ENCODE results near the gene CTNNBL1. TPM values are rescaled to one million over a fixed set of nuclear protein-coding genes. Genes with fewer than 3 reads are reported as not detected.

CTNNBL1 gene
- total RNA-seq, 1 experiment from 2014 or later, result 64.4 TPM

DNA sequence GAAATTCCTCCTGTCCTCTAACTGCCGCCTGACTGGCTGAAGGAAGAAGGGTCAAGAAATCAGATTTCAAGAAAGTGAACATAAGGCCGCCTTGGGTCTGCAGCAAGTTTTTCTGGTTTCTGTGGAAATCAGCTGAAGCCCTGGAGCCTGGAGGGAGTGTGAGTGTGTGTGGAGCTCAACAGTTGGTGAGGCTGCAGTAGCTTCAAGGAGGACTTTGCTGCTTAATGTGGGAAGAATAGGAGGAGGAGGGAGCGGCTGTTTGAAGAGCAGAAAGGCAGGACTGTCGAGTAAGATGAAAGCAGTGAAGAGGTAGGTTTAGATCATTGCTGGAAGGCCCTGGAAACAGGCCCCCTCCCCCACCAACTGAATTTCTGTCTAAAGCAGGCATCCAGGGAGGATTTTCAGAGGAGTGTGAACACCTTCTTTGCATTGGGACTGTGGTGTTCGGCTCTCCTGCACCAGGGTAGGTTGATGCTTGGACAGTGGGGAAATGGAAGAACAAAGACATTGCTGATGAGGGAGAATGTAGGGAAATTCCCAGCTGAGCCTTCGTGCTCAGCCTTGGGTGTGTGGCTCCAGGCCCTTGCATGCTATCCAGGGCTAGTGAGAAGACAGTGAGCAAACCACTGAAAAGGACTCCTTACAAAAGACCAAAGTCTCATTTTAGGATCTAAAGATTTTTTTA is 129.6 kb downstream of the CTNNBL1 start (continued):
- TF ChIP-seq CREM (CRISPR knock-in tag; IDR thresholded peaks at IDR 0.05), result no peak
- TF ChIP-seq, protein P1, sequence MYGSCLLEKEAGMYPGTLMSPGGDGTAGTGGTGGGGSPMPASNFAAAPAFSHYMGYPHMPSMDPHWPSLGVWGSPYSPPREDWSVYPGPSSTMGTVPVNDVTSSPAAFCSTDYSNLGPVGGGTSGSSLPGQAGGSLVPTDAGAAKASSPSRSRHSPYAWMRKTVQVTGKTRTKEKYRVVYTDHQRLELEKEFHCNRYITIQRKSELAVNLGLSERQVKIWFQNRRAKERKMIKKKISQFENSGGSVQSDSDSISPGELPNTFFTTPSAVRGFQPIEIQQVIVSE (CRISPR knock-in tag; IDR thresholded peaks at IDR 0.05; ENCODE audit: borderline replicate concordance), result no peak
- no peak for TF ChIP-seq ZNF416 (CRISPR knock-in tag; IDR thresholded peaks at IDR 0.05)
- TF ChIP-seq, protein P2, sequence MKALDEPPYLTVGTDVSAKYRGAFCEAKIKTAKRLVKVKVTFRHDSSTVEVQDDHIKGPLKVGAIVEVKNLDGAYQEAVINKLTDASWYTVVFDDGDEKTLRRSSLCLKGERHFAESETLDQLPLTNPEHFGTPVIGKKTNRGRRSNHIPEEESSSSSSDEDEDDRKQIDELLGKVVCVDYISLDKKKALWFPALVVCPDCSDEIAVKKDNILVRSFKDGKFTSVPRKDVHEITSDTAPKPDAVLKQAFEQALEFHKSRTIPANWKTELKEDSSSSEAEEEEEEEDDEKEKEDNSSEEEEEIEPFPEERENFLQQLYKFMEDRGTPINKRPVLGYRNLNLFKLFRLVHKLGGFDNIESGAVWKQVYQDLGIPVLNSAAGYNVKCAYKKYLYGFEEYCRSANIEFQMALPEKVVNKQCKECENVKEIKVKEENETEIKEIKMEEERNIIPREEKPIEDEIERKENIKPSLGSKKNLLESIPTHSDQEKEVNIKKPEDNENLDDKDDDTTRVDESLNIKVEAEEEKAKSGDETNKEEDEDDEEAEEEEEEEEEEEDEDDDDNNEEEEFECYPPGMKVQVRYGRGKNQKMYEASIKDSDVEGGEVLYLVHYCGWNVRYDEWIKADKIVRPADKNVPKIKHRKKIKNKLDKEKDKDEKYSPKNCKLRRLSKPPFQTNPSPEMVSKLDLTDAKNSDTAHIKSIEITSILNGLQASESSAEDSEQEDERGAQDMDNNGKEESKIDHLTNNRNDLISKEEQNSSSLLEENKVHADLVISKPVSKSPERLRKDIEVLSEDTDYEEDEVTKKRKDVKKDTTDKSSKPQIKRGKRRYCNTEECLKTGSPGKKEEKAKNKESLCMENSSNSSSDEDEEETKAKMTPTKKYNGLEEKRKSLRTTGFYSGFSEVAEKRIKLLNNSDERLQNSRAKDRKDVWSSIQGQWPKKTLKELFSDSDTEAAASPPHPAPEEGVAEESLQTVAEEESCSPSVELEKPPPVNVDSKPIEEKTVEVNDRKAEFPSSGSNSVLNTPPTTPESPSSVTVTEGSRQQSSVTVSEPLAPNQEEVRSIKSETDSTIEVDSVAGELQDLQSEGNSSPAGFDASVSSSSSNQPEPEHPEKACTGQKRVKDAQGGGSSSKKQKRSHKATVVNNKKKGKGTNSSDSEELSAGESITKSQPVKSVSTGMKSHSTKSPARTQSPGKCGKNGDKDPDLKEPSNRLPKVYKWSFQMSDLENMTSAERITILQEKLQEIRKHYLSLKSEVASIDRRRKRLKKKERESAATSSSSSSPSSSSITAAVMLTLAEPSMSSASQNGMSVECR (CRISPR knock-in tag; IDR thresholded peaks at IDR 0.05; ENCODE audit: borderline replicate concordance), result no peak
- TF ChIP-seq, protein P3, sequence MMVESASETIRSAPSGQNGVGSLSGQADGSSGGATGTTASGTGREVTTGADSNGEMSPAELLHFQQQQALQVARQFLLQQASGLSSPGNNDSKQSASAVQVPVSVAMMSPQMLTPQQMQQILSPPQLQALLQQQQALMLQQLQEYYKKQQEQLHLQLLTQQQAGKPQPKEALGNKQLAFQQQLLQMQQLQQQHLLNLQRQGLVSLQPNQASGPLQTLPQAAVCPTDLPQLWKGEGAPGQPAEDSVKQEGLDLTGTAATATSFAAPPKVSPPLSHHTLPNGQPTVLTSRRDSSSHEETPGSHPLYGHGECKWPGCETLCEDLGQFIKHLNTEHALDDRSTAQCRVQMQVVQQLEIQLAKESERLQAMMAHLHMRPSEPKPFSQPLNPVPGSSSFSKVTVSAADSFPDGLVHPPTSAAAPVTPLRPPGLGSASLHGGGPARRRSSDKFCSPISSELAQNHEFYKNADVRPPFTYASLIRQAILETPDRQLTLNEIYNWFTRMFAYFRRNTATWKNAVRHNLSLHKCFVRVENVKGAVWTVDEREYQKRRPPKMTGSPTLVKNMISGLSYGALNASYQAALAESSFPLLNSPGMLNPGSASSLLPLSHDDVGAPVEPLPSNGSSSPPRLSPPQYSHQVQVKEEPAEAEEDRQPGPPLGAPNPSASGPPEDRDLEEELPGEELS (CRISPR knock-in tag; IDR thresholded peaks at IDR 0.05), result no peak
- TF ChIP-seq, protein P4, sequence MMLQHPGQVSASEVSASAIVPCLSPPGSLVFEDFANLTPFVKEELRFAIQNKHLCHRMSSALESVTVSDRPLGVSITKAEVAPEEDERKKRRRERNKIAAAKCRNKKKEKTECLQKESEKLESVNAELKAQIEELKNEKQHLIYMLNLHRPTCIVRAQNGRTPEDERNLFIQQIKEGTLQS (CRISPR knock-in tag; conservative IDR thresholded peaks at IDR 0.05), result no peak
- TF ChIP-seq RORB (CRISPR knock-in tag; IDR thresholded peaks at IDR 0.05), result no peak
- no peak for TF ChIP-seq ZNF396 (CRISPR knock-in tag; IDR thresholded peaks at IDR 0.05; ENCODE audit: borderline replicate concordance)
- TF ChIP-seq ZNF317 (CRISPR knock-in tag; IDR thresholded peaks at IDR 0.05; ENCODE audit: borderline replicate concordance, low read depth), result no peak
- TF ChIP-seq, protein P5, sequence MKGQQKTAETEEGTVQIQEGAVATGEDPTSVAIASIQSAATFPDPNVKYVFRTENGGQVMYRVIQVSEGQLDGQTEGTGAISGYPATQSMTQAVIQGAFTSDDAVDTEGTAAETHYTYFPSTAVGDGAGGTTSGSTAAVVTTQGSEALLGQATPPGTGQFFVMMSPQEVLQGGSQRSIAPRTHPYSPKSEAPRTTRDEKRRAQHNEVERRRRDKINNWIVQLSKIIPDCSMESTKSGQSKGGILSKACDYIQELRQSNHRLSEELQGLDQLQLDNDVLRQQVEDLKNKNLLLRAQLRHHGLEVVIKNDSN (CRISPR knock-in tag; IDR thresholded peaks at IDR 0.05), result no peak
- no peak for TF ChIP-seq EMX1 (CRISPR knock-in tag; IDR thresholded peaks at IDR 0.05)
- TF ChIP-seq, protein P6, sequence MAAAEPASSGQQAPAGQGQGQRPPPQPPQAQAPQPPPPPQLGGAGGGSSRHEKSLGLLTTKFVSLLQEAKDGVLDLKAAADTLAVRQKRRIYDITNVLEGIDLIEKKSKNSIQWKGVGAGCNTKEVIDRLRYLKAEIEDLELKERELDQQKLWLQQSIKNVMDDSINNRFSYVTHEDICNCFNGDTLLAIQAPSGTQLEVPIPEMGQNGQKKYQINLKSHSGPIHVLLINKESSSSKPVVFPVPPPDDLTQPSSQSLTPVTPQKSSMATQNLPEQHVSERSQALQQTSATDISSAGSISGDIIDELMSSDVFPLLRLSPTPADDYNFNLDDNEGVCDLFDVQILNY (CRISPR knock-in tag; IDR thresholded peaks at IDR 0.05), result no peak

DNA sequence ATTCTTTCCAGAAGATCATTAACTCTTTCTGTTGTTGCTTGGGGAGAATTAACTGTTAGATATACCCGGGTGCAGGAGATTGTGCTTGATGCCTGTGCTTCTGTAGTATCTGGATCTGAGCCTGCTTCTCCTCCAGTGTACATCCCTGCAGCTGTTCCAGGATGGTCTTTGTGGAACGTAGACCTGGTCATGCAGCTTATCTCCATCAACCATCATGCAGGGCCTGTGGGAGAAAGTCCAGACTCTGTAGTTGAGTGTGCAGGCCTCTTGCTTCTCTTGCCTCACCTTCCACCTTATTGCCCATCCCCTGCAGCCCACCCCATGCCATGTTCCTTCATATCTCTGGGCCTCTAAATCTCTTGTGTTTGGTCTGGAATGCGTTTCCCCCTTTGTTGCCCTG is 133.8 kb downstream of the CTNNBL1 start:
- H3K27me3 Mint-ChIP-seq (ENCODE audit: low read depth), result no peaks in the 10 kb centered on the region
- ATAC-seq, result no peak
- no peak overlapping the region for H3K4me3 Mint-ChIP-seq
- no peak for TF ChIP-seq FOXP1 (CRISPR knock-in tag; IDR thresholded peaks at IDR 0.05; ENCODE audit: borderline replicate concordance)
- TF ChIP-seq, protein P3 (CRISPR knock-in tag; IDR thresholded peaks at IDR 0.05), result no peak
- TF ChIP-seq MYBL2 (CRISPR knock-in tag; IDR thresholded peaks at IDR 0.05), result no peak
- TF ChIP-seq, protein P2 (CRISPR knock-in tag; IDR thresholded peaks at IDR 0.05; ENCODE audit: borderline replicate concordance), result no peak
- TF ChIP-seq, protein P7, sequence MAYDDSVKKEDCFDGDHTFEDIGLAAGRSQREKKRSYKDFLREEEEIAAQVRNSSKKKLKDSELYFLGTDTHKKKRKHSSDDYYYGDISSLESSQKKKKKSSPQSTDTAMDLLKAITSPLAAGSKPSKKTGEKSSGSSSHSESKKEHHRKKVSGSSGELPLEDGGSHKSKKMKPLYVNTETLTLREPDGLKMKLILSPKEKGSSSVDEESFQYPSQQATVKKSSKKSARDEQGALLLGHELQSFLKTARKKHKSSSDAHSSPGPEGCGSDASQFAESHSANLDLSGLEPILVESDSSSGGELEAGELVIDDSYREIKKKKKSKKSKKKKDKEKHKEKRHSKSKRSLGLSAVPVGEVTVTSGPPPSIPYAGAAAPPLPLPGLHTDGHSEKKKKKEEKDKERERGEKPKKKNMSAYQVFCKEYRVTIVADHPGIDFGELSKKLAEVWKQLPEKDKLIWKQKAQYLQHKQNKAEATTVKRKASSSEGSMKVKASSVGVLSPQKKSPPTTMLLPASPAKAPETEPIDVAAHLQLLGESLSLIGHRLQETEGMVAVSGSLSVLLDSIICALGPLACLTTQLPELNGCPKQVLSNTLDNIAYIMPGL (CRISPR knock-in tag; IDR thresholded peaks at IDR 0.05), result no peak
- TF ChIP-seq ZNF219 (CRISPR knock-in tag; IDR thresholded peaks at IDR 0.05; ENCODE audit: borderline replicate concordance), result no peak

More for the DNA sequence above, 133.8 kb downstream of the CTNNBL1 start:
- Mint-ChIP-seq H3K9me3 (no peaks in the 10 kb centered on the region), H3K27ac (no peak overlapping the region), H3K36me3 (no peaks in the 10 kb centered on the region), H3K4me1 (peaks cover 17% of the 10 kb centered on the region)
- no peak for DNase-seq (ENCODE audit: low spot score)
- ChIA-PET CTCF (interaction anchor here (2.1 kb wide), 1 partner anchor 69 kb away, joined by 5 read pairs; no protein-coding TSS in a partner anchor), POLR2A (no interaction called here)
